Osteoblast (primary cell): ENCODE data around the gene SORCS3. TPM values are rescaled to one million over a fixed set of nuclear protein-coding genes. Genes with fewer than 3 reads are reported as not detected.

Source experiments
- DNase-seq: peaks from one replicate; pipeline ENCODE4 v3.0.0; 2011; ENCODE audit warnings: low spot score, mixed read lengths; ENCODE audit not compliant: insufficient read length; ENCODE audit errors: missing footprints
- H2AFZ ChIP-seq: 2 replicates; pipeline ENCODE4 v1.6.0; 2011; ENCODE audit warnings: mild to moderate bottlenecking, low read length
- H3K27ac ChIP-seq: 2 replicates; pipeline ENCODE4 v1.5.1; 2011; ENCODE audit warnings: mild to moderate bottlenecking, low read depth, low read length, moderate library complexity
- H3K27me3 ChIP-seq: 2 replicates; pipeline ENCODE4 v1.6.0; 2012; ENCODE audit warnings: mild to moderate bottlenecking, control low read depth, inconsistent platforms, low read length, moderate library complexity; ENCODE audit not compliant: insufficient read depth
- H3K36me3 ChIP-seq: 2 replicates; pipeline ENCODE4 v1.5.1; 2011; ENCODE audit warnings: mild to moderate bottlenecking, low read length, control low read depth, moderate library complexity; ENCODE audit not compliant: insufficient read depth
- H3K4me1 ChIP-seq: 2 replicates; pipeline ENCODE4 v1.5.1; 2011; ENCODE audit warnings: mild to moderate bottlenecking, low read length, control low read depth, moderate library complexity; ENCODE audit not compliant: insufficient read depth
- H3K4me2 ChIP-seq: 2 replicates; pipeline ENCODE4 v1.6.0; 2011; ENCODE audit warnings: mild to moderate bottlenecking, low read length; ENCODE audit not compliant: insufficient read depth
- H3K4me3 ChIP-seq: fragments of 200-600 bp; sonication (generic); 3 replicates; pipeline ENCODE4 v1.5.1; 2012; ENCODE audit warnings: mild to moderate bottlenecking, low read length, inconsistent platforms; ENCODE audit not compliant: insufficient read depth
- H3K79me2 ChIP-seq: 2 replicates; pipeline ENCODE4 v1.6.0; 2012; ENCODE audit warnings: mild to moderate bottlenecking, low read length, control low read depth, inconsistent platforms; ENCODE audit not compliant: insufficient read depth
- H3K9me3 ChIP-seq: 2 replicates; pipeline ENCODE4 v1.5.1; 2011; ENCODE audit warnings: low read depth, low read length, control low read depth
- H4K20me1 ChIP-seq: 2 replicates; pipeline ENCODE4 v1.6.0; 2012; ENCODE audit warnings: mild to moderate bottlenecking, low read length, control low read depth; ENCODE audit not compliant: insufficient read depth
- total RNA-seq: library from RNA; depleted of rRNA; stranded (reverse); fragments of >200 nt; gene quantifications from 2 replicates; pipeline ENCODE4 v1.2.3, GENCODE V29; 2012
- TF ChIP-seq, protein P1 (sequence below): IDR thresholded peaks from 2 replicates; pipeline ENCODE4 v1.5.1; 2011; ENCODE audit warnings: mild to moderate bottlenecking, low read depth, low read length, moderate library complexity; ENCODE audit errors: extremely low read depth

Gene SORCS3
- total RNA-seq, 1 donor = not detected

DNA sequence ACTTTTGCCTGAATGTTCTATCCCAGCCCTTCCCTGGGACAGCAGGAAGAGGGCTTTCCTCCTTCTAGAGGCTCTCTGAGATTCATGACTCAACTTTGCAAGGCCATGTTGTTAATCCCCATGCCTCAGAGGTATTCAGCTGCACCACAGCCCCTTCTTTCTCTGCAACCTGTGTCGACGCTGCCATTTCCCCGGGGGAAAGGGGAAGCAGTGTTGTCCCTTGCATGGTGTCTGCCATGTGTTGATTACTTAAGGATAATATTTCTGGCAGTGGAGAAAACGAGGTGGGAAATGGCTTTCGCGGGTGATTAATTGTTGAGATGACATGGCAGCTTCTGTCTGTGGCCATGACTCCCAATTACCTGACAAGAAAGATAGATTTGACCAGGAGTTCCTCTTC lies 133.1 kb downstream of the SORCS3 start:
- no peaks in the 10 kb centered on the region for H3K4me1 ChIP-seq
- H2AFZ ChIP-seq = no peak overlapping the region
- TF ChIP-seq, protein P1, sequence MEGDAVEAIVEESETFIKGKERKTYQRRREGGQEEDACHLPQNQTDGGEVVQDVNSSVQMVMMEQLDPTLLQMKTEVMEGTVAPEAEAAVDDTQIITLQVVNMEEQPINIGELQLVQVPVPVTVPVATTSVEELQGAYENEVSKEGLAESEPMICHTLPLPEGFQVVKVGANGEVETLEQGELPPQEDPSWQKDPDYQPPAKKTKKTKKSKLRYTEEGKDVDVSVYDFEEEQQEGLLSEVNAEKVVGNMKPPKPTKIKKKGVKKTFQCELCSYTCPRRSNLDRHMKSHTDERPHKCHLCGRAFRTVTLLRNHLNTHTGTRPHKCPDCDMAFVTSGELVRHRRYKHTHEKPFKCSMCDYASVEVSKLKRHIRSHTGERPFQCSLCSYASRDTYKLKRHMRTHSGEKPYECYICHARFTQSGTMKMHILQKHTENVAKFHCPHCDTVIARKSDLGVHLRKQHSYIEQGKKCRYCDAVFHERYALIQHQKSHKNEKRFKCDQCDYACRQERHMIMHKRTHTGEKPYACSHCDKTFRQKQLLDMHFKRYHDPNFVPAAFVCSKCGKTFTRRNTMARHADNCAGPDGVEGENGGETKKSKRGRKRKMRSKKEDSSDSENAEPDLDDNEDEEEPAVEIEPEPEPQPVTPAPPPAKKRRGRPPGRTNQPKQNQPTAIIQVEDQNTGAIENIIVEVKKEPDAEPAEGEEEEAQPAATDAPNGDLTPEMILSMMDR = no peak
- H3K27me3 ChIP-seq = no peaks in the 10 kb centered on the region
- DNase-seq = no peak
- no peaks in the 10 kb centered on the region for H3K36me3 ChIP-seq
- H3K27ac ChIP-seq = no peak overlapping the region
- H3K4me3 ChIP-seq = no peak overlapping the region
- H4K20me1 ChIP-seq = no peaks in the 10 kb centered on the region
- no peaks in the 10 kb centered on the region for H3K9me3 ChIP-seq
- no peak overlapping the region for H3K4me2 ChIP-seq
- H3K79me2 ChIP-seq = no peaks in the 10 kb centered on the region

DNA sequence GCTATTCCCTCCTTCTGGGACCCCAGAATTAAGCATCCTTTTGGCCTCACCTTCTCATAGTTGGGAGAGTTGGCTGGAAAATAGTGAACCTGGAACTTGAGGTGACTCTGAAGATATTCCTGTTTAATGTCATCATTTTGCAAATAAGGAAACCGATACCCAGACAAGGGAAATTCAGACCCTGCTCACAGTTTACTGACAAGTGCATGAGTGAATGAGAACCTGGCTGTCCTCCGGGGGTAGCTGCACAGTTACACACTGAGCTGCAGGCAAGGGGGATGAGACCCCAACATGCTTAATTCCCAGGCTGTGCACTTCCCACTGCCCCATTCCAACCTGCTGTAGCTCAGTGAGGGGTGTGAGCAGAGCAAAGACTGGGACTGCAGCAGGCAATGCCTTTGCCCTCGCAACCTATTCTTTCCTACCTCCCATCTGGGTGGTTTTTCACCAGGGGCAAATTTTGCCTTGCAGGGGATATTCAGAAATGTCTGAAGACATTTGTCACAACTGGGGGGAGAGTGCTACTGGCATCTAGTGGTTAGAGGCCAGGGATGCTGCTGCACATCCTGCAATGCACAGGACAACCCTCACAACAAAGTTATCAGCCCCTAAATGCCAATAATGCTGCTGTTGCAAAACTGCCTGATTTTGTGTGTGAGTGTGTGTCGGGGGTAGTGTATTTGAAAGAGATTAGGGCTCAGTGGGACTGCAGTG lies 136.2 kb downstream of the SORCS3 start:
- Histone ChIP-seq H3K9me3 (no peaks in the 10 kb centered on the region), H2AFZ (no peak overlapping the region), H3K27ac (no peak overlapping the region), H3K36me3 (no peaks in the 10 kb centered on the region), H3K27me3 (no peaks in the 10 kb centered on the region), H3K4me2 (no peak overlapping the region), H3K79me2 (no peaks in the 10 kb centered on the region), H3K4me3 (no peak overlapping the region), H4K20me1 (no peaks in the 10 kb centered on the region), H3K4me1 (no peaks in the 10 kb centered on the region)
- DNase-seq = no peak
- TF ChIP-seq, protein P1 = no peak

DNA sequence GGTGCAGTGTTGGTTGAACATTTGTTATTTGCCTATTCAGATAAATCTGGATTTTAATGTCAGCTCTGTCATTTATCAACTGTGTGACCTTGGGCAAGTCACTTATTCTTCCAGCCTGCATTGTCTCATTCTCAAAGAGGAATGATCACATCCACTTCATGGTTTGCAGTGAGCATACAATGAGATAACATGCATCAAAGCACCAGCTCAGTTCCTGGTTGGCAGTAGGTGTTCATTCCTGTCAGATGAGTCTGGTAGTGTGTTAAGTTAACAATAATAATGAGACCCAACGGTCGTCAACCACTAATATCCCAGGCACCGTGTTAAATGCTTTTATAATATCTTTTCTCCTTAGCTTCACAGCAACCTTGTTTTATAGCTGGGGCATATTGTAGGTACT lies 137.3 kb downstream of the SORCS3 start:
- TF ChIP-seq, protein P1 = no peak
- Histone ChIP-seq H3K27me3 (no peaks in the 10 kb centered on the region), H2AFZ (no peak overlapping the region), H3K9me3 (no peaks in the 10 kb centered on the region), H3K79me2 (no peaks in the 10 kb centered on the region), H4K20me1 (no peaks in the 10 kb centered on the region), H3K4me3 (no peak overlapping the region), H3K4me1 (no peaks in the 10 kb centered on the region), H3K4me2 (no peak overlapping the region), H3K27ac (no peak overlapping the region), H3K36me3 (no peaks in the 10 kb centered on the region)
- DNase-seq = no peak

DNA sequence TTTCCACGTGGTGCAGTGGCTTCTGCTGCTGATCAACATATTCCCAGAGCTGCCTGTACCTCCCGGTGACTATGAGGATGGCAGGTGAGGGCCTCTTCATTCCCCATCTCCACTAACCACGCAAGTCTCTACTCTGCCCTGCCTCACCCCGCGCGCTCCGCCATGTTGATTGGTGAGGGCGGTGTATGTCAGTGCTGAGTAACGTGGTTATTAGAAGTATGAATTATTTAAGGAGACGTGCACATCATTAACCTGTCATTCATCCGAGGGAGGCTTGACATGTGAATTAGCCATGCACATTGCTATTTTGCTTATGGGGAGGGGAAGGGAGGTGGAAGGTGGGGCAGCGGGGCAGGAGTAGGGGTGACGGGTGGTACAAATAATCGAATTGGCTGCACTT lies 138.6 kb downstream of the SORCS3 start:
- Histone ChIP-seq H3K4me2 (no peak overlapping the region), H3K4me3 (no peak overlapping the region), H3K27me3 (no peaks in the 10 kb centered on the region), H2AFZ (no peak overlapping the region), H3K27ac (no peak overlapping the region), H3K79me2 (no peaks in the 10 kb centered on the region), H3K4me1 (no peaks in the 10 kb centered on the region), H4K20me1 (no peaks in the 10 kb centered on the region), H3K9me3 (no peaks in the 10 kb centered on the region), H3K36me3 (no peaks in the 10 kb centered on the region)
- TF ChIP-seq, protein P1 = no peak
- DNase-seq = no peak
